H9 (cell line): ENCODE measurements around the gene GALNT16. TPM values are rescaled to one million over a fixed set of nuclear protein-coding genes. Genes with fewer than 3 reads are reported as not detected.

ENCODE experiments used
- DNase-seq: peaks from one replicate; pipeline ENCODE4 v3.0.0-alpha.2; 2017
- H2AFZ ChIP-seq: one replicate; pipeline ENCODE4 v1.6.1; 2013; ENCODE audit warnings: mild to moderate bottlenecking, low read length, control low read depth, moderate library complexity
- H2AK5ac ChIP-seq: 2 replicates; pipeline ENCODE4 v1.6.1; 2013; ENCODE audit warnings: low read length, control low read depth, mixed read lengths; ENCODE audit not compliant: insufficient read length
- H2BK120ac ChIP-seq: one replicate; pipeline ENCODE4 v1.6.1; 2013; ENCODE audit warnings: low read depth, mild to moderate bottlenecking, low read length, control low read depth, inconsistent platforms; ENCODE audit not compliant: poor library complexity, severe bottlenecking
- H2BK12ac ChIP-seq: 2 replicates; pipeline ENCODE4 v1.6.1; 2013; ENCODE audit warnings: low read length, control low read depth, mixed read lengths, low read depth; ENCODE audit not compliant: insufficient read length
- H2BK15ac ChIP-seq: 2 replicates; pipeline ENCODE4 v1.6.1; 2013; ENCODE audit warnings: low read depth, low read length, control low read depth
- H2BK20ac ChIP-seq: one replicate; pipeline ENCODE4 v1.6.1; 2013; ENCODE audit warnings: low read depth, mild to moderate bottlenecking, low read length, control low read depth, inconsistent platforms; ENCODE audit not compliant: poor library complexity, severe bottlenecking
- H2BK5ac ChIP-seq: 2 replicates; pipeline ENCODE4 v1.6.1; 2013; ENCODE audit warnings: low read length, control low read depth, mixed read lengths; ENCODE audit not compliant: insufficient read length
- H3K14ac ChIP-seq: 2 replicates; pipeline ENCODE4 v1.6.1; 2013; ENCODE audit warnings: low read length, control low read depth; ENCODE audit not compliant: insufficient read depth
- H3K18ac ChIP-seq: 2 replicates; pipeline ENCODE4 v1.6.1; 2013; ENCODE audit warnings: low read depth, mild to moderate bottlenecking, mixed read lengths, low read length, control low read depth; ENCODE audit not compliant: insufficient read length
- H3K23ac ChIP-seq: 2 replicates; pipeline ENCODE4 v1.6.1; 2013; ENCODE audit warnings: low read length, control low read depth, mixed read lengths, low read depth; ENCODE audit not compliant: insufficient read length
- H3K23me2 ChIP-seq: 2 replicates; pipeline ENCODE4 v1.6.1; 2013; ENCODE audit warnings: low read depth, mild to moderate bottlenecking, mixed read lengths, low read length, control low read depth; ENCODE audit not compliant: insufficient read length, poor library complexity, severe bottlenecking
- H3K27ac ChIP-seq: 2 replicates; pipeline ENCODE4 v1.5.1; 2013; ENCODE audit warnings: low read length, control low read depth, mixed read lengths, low read depth; ENCODE audit not compliant: insufficient read length
- H3K27me3 ChIP-seq: 2 replicates; pipeline ENCODE4 v1.6.1; 2013; ENCODE audit warnings: low read length, control low read depth, inconsistent platforms; ENCODE audit not compliant: insufficient read depth
- H3K4ac ChIP-seq: 2 replicates; pipeline ENCODE4 v1.6.1; 2013; ENCODE audit warnings: low read depth, mild to moderate bottlenecking, control low read depth, inconsistent platforms, low read length, moderate library complexity
- H3K4me1 ChIP-seq: 2 replicates; pipeline ENCODE4 v1.6.1; 2013; ENCODE audit warnings: low read length, control low read depth, inconsistent platforms; ENCODE audit not compliant: insufficient read depth
- H3K4me2 ChIP-seq: 2 replicates; pipeline ENCODE4 v1.6.1; 2013; ENCODE audit warnings: low read length, control low read depth, mixed read lengths; ENCODE audit not compliant: insufficient read length, insufficient read depth
- H3K56ac ChIP-seq: 2 replicates; pipeline ENCODE4 v1.6.1; 2013; ENCODE audit warnings: low read depth, mild to moderate bottlenecking, mixed read lengths, low read length, control low read depth; ENCODE audit not compliant: insufficient read length
- H3K79me1 ChIP-seq: 2 replicates; pipeline ENCODE4 v1.6.1; 2013; ENCODE audit warnings: low read depth, mild to moderate bottlenecking, moderate library complexity, low read length, control low read depth, inconsistent platforms; ENCODE audit not compliant: insufficient read depth, poor library complexity, severe bottlenecking
- H3K79me2 ChIP-seq: 2 replicates; pipeline ENCODE4 v1.6.1; 2013; ENCODE audit warnings: low read length, control low read depth, inconsistent platforms; ENCODE audit not compliant: insufficient read depth
- H3K9ac ChIP-seq: 2 replicates; pipeline ENCODE4 v1.6.1; 2013; ENCODE audit warnings: low read length, control low read depth, mixed read lengths; ENCODE audit not compliant: insufficient read length; ENCODE audit errors: extremely low read depth
- H3K9me3 ChIP-seq: one replicate; pipeline ENCODE4 v1.6.1; 2013; ENCODE audit warnings: low read depth, low read length, inconsistent platforms; ENCODE audit not compliant: control insufficient read depth
- H3T11ph ChIP-seq: one replicate; pipeline ENCODE4 v1.6.1; 2013; ENCODE audit warnings: mild to moderate bottlenecking, low read length, control low read depth, inconsistent platforms
- H4K20me1 ChIP-seq: one replicate; pipeline ENCODE4 v1.6.1; 2013; ENCODE audit not compliant: control insufficient read depth, insufficient read length, insufficient read depth
- H4K5ac ChIP-seq: 2 replicates; pipeline ENCODE4 v1.6.1; 2013; ENCODE audit warnings: low read depth, mild to moderate bottlenecking, mixed read lengths, low read length, control low read depth; ENCODE audit not compliant: insufficient read length
- H4K8ac ChIP-seq: replicated peaks from 2 replicates; pipeline ENCODE4 v1.6.1; 2013; ENCODE audit warnings: low read length, control low read depth, mixed read lengths, low read depth; ENCODE audit not compliant: insufficient read length
- H4K91ac ChIP-seq: 2 replicates; pipeline ENCODE4 v1.6.1; 2013; ENCODE audit warnings: low read depth, mild to moderate bottlenecking, moderate library complexity, mixed read lengths, low read length, control low read depth; ENCODE audit not compliant: insufficient read length
- H3K27ac Mint-ChIP-seq, 3 experiments: 2 replicates in 2 of 3; 3 replicates in 1 of 3; pipeline ENCODE4 v1.8.0; 2020 to 2021; ENCODE audit warnings: mixed read lengths in 3 of 3, mild to moderate bottlenecking in 1 of 3, moderate library complexity in 1 of 3
- H3K27me3 Mint-ChIP-seq: 2 replicates; pipeline ENCODE4 v1.8.0; 2021; ENCODE audit warnings: low read depth, mild to moderate bottlenecking, moderate library complexity, mixed read lengths
- H3K36me3 Mint-ChIP-seq, 3 experiments: 2 replicates in 2 of 3; 3 replicates in 1 of 3; pipeline ENCODE4 v1.8.0; 2020 to 2021; ENCODE audit warnings: low read depth in 3 of 3, mixed read lengths in 3 of 3; ENCODE audit not compliant: insufficient read depth in 1 of 3
- H3K4me1 Mint-ChIP-seq, 2 experiments: 2 replicates each; pipeline ENCODE4 v1.8.0; 2020; ENCODE audit warnings: mixed read lengths in 2 of 2
- H3K4me3 Mint-ChIP-seq, 2 experiments: 2 replicates in 1 of 2; 3 replicates in 1 of 2; pipeline ENCODE4 v1.8.0; 2020 to 2021; ENCODE audit warnings: mild to moderate bottlenecking in 2 of 2, mixed read lengths in 2 of 2, moderate library complexity in 1 of 2
- H3K9me3 Mint-ChIP-seq, 2 experiments: 2 replicates in 1 of 2; 3 replicates in 1 of 2; pipeline ENCODE4 v1.8.0; 2020; ENCODE audit warnings: mild to moderate bottlenecking in 2 of 2, mixed read lengths in 2 of 2, moderate library complexity in 1 of 2
- CTCF ChIP-seq: fragments of 200-600 bp; sonication (generic); conservative IDR thresholded peaks from 3 replicates; pipeline ENCODE4 v1.8.0; 2021; ENCODE audit warnings: antibody characterized with exemption, mild to moderate bottlenecking
- total RNA-seq: library from RNA; stranded (reverse); gene quantifications from 2 replicates; pipeline ENCODE4 v1.2.1, GENCODE V29; 2021

GALNT16 gene
- total RNA-seq, 1 experiment from 2014 or later = 2.3 TPM

- Histone ChIP-seq H2AK5ac (no peak overlapping the region), H4K5ac (no peak overlapping the region), H3K27me3 (no peaks in the 10 kb centered on the region), H4K8ac (no peak overlapping the region), H3T11ph (no peak overlapping the region), H3K4me2 (no peak overlapping the region), H3K23me2 (no peaks in the 10 kb centered on the region), H2BK5ac (no peak overlapping the region), H2BK12ac (no peak overlapping the region), H3K9ac (no peak overlapping the region), H3K23ac (no peak overlapping the region), H3K4me1 (no peaks in the 10 kb centered on the region), H3K79me2 (no peaks in the 10 kb centered on the region), H2BK120ac (no peak overlapping the region), H2AFZ (no peak overlapping the region), H2BK15ac (no peak overlapping the region), H4K91ac (no peak overlapping the region), H3K18ac (no peak overlapping the region), H3K79me1 (no peaks in the 10 kb centered on the region), H2BK20ac (no peak overlapping the region), H3K4ac (no peak overlapping the region), H3K14ac (no peak overlapping the region), H3K9me3 (no peaks in the 10 kb centered on the region), H4K20me1 (no peaks in the 10 kb centered on the region), H3K56ac (no peak overlapping the region), H3K27ac (no peak overlapping the region)
- Mint-ChIP-seq H3K27ac (no peak overlapping the region), H3K4me3 (no peak overlapping the region), H3K36me3 (peaks cover 9 to 62% (median 62%) of the 10 kb centered on the region in 3 experiments; a peak in 6 of 7 replicates), H3K9me3 (no peaks in the 10 kb centered on the region), H3K4me1 (peaks cover 5 to 7% of the 10 kb centered on the region in 2 experiments; a peak in 3 of 4 replicates), H3K27me3 (no peaks in the 10 kb centered on the region)
- DNase-seq = no peak
- no peak for TF ChIP-seq CTCF
These were observed 25.9 kb upstream of the GALNT16 start for GRCh38 chr14:69234106-69234505.
